ENCODE data around the gene BRINP3.
"Not testable (repeated sequence)": the region's sequence is repeated elsewhere in the genome, so short reads cannot be mapped to it uniquely, and the experiment has no call there.

BRINP3 gene

DNA sequence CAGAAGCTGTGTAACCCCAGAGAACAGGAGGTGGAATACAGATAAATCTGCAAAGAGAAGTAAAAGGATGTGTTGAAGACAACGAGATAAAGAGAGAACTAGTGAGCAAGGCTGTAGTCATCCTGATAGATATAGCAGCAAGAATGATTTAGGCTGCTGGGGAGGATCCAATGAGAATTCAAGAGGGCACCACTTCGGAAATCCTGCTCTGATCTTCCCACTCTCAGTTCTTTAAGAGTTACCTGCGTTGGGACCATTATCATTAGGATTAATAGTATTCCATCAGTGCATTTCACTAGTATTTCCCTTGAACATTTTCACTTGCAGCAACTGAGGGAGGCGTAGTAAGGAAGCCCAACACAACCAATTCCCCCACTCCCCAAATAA, at the start of gene BRINP3:
BRINP3 (minus strand) TSS at position 103 of the 387 bp plus-strand sequence.
- no peak for DNase-seq (ENCODE audit: low read depth in 2 of 2)

DNA sequence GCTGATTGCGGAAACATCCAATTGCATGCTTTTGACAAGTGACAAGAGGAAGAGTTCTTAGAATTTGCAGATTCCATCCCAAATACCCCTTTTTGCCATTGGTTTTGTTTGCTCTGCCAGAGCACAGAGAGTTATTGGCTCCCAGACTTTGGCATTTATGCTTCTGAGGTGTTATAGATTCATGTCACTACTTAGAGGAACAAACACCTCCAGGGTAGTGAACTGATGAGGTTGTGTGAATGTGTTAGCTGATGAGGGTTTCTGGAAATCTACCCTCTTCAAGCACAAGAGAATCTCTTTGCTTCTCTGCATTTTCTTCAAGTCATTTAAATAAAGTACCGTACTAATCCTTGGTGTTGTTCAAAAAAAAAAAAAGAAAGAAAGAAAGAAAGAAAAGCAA, 33.9 kb upstream of the BRINP3 start:
- DNase-seq (ENCODE audit: low read depth in 2 of 2) = no peak

DNA sequence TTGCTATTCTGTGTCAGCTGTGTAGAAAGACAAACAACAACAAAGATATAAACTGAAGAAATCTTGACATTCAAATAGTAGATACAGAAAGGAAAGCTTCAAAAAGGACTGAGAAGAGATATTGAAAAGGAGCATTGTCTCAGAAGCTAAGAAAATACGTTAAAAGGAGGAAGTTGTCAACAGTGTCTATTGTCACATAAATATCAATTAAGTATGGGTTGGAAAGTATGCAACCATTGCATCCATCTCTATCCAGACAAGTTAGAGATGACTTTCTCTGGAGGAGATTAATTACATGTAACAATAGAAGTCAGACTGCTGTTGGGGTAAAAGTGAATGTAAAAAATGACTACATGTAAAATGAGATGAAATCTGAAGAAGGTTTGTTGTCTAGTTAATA, 29.7 kb upstream of the BRINP3 start:
- no peak for DNase-seq (ENCODE audit: low read depth in 2 of 2)

DNA sequence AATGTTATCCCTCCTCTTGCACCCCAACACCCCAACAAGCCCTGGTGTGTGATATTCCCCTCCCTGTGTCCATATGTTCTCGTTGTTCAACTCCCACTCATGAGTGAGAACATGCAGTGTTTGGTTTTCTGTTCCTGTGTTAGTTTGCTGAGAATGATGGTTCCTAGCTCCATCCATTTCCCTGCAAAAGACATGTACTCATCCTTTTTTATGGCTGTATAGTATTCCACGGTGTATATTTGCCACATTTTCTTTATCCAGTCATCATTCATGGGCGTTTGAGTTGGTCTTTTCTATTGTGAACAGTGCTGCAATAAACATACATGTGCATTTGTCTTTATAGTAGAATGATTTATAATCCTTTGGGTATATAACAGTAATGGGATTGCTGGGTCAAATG, 26.9 kb upstream of the BRINP3 start:
- DNase-seq (ENCODE audit: low read depth in 2 of 2) = not testable (repeated sequence)

DNA sequence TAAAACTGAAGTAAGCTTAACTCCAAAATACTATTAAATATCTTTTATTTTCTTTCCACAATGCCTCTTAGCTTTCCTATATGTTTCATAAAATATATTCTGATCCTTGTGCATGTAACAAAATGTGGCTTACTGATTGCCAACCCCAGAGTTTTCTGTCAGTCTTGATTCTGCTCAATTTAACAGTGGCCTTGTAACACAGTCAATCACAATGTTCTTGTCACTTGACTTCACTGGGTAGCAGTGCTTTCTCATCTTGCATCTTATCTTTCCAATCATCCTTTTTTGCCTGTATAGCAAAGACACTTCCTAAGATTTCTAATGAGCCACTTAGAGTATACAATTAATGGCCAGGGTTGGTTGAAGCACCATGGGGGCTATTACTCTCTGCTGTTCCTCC, 19.9 kb upstream of the BRINP3 start:
- DNase-seq (ENCODE audit: low read depth in 2 of 2) = no peak

DNA sequence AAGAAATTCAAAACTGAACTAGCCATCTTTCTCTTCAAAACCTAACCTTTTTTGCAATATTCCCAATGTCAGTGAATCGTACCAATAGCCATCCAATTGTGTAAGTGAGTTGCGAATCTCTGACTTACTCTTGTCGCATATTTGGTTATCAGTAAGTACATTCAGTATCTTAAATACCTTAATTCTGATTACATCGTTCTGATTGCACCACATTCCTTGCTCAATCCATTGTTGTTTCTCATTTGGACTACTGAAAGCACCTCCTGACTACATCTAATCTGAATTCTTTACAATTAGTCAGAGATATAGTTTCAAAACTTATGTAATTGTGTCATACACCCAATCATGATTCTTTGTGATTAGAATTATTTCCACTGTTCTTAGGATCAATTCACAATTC, 16.8 kb upstream of the BRINP3 start:
- DNase-seq (ENCODE audit: low read depth in 2 of 2) = no peak

DNA sequence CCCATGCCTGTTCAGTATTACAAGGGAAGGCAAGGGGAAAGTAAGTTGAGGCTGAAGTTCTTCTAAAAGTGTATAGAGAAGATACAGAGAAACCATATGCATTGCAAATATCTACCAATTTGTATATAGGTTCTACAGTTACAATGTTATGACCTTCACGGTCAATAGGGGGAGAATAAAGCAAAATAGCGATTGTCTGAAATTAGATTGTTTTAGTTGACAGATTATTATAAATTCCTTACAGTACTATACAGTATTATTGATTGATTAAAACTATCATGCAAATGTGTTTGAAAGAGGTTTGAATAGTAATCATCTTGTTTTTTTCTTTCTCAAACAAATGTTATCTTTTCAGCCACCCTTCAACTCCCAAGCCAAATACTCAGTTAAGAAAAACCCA, 13.7 kb upstream of the BRINP3 start:
- no peak for DNase-seq (ENCODE audit: low read depth in 2 of 2)

DNA sequence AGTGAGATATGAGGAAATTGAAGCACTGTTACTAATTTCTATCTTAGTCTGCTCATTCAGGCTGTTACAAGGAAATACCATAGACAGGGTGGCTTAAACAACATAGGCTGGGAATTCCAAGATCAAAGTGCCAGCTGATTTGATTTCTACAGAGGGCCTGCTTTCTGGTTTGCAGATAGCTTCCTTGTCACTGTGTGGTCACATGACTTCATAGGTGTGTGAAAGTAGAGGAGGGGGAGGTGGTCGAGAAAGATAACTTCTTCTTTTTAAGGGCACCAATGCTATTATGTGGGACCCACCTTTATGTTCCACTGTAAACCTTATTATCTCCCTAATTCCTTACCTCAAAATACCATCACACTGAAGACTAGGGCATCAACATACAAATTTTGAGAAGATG, 6.4 kb upstream of the BRINP3 start:
- DNase-seq (ENCODE audit: low read depth in 2 of 2) = no peak

DNA sequence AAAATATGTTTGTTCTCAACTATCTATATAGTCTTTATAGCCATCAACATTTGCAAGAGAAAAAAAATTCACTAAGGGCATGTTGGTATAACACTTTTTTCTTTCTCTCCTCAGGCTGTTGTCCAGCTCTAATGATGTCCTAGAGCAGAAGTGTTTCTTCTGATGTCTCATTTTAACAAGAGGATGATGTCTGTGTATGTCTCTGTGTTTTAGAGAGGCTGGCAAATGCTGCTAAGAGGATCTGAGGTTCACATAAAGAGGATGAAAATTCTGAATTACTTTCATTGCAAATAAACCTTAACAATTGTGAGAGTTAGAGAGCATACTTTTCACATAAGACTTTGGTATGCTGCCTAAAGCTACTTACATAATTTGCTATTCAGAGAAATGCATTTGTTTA, 2.6 kb upstream of the BRINP3 start:
- no peak for DNase-seq (ENCODE audit: low read depth in 2 of 2)

DNA sequence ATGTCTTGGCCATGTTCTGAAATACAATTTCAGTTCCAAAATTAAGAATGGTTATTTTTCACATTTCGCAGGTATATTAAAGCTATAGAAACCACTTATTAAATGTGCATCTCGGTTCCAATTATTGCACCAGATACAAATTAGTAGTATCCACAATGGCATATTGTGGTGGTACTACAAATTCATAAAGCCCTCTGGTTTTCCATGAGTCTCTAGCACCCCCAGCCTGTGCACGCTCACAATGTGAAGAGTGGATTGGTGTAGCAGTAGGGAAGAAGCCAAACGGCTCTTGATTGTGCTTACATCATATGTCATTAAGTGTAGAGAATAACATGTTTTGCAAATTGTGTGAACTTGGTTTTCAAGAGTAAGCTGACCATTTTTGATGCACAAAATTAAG, 1.9 kb upstream of the BRINP3 start:
- no peak for DNase-seq (ENCODE audit: low read depth in 2 of 2)

DNA sequence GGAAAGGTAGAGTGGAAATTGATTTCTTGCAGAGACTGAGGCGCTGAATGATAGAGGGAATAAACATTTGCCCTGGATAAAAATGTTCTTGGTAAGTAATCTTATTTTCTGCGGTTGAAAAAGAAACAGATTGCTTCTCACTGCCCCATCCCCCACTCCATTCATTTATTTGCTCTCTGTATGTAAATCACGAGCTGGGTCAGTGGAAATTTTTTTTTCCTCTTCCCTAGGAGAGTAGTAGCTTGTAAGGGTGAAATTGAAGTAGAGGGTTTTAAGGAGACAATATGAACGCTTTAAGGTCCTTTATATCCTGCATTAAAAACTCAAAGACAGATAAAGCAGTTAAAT, 1.4 kb upstream of the BRINP3 start:
- DNase-seq (ENCODE audit: low read depth in 2 of 2) = no peak

DNA sequence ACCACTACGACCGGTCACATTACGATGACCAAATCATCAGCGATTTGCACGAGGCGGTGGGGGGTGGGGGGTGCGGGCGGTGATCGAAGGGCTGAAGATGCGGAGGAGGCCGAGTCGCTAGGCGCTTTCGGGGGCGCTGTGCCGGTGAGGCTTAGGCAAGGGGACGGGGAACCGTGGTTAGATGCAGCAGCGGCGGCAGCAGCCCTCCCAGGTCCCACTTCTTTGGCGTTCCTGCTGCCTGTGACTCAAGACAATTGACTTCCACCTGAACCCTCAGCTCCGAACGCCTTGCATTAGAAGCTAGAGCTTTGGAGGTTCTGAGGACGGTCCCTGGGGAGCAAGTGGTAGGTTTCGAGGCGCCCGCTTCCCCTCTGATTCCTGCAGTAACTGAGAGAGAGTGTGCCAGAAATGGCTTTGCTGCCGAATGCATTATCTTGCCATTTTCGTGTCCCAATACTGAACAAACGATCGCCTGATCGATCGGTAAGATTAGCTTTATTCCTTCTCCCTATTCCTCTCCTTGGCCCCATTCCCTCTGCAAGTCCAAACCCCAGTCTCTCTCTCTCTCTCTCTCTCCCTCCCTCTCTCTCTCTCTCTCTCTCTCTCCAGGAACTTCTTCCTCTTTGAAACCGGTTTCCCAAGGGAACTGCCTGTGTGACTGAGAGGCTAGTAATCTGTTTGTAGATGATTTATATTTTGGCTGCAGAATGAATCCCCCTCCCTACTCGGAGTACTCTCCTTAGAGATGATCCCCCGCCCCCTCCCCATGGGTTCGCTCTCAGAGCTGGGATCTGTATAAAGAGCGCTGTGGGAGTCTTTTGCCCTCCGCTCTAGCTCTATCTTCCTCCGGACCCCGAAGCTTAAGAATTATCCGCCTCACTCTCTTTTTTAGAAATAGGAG, 735 bp upstream of the BRINP3 start:
- no peak for DNase-seq (ENCODE audit: low read depth in 2 of 2)

DNA sequence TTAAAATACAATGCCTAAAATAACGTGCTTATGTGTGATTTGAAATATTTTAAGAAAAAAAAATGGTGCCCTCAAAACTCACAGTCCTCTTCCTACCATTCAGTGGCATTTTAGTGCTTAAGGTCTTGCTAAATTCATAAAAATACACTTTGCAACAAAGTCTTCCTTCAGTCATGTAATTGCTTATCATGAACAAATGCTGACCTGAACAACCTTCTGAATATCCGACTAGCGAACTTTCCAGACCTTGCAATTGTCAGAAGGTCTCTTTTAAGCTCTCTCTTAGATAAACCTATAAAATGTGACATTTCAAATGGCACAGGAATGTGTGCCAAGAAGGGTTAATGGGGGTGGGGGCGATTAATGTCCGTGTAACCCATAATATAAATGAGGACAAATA, 858 bp downstream of the BRINP3 start:
- no peak for DNase-seq (ENCODE audit: low read depth in 2 of 2)

DNA sequence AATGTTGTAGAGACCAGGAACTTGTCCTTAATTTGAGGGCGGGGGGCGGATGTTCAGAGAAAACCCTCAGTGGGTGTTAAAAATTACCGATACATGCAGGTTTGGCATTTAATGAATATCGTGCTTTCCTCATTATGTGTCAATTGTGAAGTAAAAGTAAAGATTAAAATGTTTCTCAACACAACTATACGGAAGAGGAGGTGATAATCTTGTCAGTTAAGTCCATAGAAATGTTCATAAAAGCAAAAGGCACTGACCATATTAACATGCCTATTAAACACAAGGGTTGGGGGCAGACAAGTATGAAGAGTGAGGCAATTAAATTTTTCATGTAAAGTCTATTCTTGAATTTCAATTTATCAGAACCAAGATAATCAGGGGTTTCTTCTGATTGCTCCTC, 1.3 kb downstream of the BRINP3 start:
- DNase-seq (ENCODE audit: low read depth in 2 of 2) = no peak

DNA sequence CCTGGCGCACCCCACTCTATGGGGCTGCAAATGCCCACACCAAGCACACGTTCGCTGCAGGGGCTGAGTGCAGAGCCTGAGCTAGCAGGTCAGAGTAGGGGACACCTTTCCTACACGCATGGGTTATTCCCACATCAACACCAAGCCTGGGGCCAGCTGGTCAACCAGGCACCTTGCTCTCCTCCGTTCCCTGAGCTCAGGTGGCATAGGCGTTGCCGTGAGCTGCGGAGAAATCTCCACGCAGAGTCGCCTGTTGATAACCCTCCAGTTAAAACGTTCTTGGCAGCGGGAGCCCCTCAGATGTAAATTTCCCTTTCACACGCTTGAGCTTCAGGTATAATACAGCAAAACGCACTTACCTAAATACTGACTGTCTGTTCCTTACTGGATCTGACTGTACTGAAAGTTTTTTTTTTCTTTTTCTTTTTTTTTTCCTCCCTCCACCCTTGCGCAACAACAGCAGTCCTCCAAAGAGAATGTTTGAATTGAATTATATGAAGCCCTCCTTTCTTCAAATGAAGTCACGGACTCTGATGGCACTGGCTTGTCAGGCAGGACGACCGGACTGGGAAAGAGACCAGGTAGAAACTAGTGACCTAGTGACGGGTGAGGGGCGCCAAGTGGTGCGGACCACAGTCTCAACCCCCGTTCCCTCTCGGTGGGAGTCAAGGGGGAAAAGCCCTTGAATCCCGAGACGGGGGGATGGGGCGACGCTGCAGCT, 2.1 kb downstream of the BRINP3 start:
- DNase-seq (ENCODE audit: low read depth in 2 of 2) = no peak

DNA sequence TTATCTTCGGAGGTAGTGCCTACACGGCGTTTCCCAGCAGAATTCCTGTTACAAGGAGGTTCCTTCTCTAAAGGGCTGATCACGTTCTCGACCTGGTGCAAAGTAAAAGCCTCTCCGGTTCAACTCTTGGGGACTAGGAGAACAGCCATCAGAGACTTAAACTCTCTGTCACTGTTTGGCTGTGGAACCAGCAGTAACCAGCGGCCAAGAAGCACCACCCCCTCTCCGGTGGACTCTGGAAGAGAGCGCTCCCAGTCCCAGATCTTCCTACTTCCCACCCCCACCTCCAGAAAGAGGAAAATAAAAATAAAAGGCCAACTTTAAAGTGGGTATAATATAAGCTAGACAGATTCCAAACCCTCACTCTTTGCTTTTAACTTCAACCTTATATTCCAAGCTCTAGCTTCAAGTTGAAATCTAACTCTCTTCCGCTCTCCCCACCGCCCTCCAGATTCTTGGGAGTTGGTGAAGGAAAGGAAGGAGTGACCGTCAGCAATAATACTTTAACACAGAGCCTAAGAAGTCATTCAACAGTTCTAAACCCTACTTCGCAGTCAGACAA, 2.9 kb downstream of the BRINP3 start:
- no peak for DNase-seq (ENCODE audit: low read depth in 2 of 2)

DNA sequence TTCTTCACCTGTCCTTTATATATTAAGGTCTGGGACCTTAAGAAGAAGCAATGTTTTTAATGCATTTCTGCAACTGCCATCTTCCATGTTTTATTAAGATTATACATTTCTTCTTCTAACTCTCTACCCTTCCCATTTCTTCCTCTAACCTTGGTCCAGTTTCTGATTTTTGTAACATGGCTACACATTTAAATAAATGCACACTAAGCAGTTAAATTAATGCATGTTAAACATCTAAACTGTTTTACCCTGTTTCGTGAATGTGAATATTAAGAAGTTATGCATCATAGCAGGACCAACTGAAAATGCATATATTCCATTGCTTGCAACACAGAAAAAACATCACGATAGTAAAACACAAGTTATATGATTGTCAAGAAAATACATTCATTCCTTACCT, 3.7 kb downstream of the BRINP3 start:
- no peak for DNase-seq (ENCODE audit: low read depth in 2 of 2)

DNA sequence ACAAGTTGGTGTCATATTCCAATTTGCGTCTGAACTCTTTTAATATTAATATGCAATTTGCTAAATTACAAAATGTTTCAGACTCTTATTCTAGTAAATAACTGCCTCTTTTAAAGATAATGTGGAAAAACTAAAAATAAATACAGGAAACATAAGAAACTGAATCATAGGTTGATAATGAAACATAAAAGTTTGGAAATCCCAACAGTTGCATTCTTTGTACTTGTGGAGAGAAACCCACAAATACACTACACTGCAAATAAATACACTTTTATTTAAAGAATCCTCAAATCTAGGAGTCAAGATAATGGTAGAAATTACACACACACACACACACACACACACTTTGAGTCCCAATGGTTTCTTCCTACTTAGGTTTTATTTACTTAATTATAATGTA, 5.2 kb downstream of the BRINP3 start:
- DNase-seq (ENCODE audit: low read depth in 2 of 2) = no peak

DNA sequence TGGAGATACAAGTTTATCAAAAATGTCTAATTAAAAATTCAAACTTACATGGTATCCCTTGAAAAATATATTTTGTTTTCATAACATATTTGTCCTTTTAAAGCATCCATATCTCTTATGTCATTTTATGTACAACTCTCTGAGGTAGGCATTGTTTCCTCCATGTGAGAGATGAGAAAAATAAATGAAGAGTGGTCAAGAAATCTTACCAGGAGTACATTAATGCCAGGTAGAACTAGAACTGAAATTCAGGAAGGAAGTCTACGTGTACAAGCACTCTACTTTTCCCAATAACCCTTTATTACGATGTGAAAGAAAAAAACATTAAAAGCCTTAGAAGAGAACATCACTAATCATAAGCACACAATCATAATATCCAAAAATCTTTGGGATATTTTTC, 5.6 kb downstream of the BRINP3 start:
- no peak for DNase-seq (ENCODE audit: low read depth in 2 of 2)

DNA sequence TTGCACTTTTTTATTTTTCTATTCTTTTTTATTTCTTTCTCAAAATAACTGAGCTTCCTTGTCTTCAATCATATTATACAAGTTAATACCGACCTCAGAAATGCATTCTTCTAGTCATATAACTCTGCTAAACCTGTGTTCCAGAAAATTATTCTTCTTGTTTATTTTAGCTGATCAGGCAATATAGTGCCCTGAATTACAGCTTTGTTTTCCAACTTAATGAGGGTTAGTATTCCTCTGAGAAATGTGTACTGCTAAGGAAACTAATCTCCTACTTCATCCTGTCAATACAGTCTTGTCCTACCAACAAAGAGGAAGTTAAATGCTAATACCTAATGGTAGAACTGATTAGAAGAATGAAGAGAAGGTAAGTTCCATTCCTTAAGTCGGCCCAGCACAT, 13.0 kb downstream of the BRINP3 start:
- DNase-seq (ENCODE audit: low read depth in 2 of 2) = no peak

DNA sequence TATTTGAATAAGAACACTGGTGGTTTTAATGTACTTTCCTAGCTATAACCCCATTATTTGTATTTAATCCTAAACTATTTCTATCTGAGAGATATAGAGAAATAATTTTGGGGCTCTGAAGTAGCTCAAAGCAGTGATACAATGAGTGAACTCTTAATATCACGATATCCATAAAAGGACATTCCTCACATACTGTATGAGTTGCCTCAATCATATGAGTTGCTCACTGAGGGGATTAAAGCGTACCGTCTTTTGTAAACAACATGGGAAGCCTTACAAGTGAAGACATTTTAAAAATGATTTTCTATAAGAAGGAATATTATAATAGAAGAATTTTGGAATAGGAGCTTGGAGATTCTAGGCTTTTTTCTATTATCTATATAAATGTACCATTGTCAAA, 21.5 kb downstream of the BRINP3 start:
- no peak for DNase-seq (ENCODE audit: low read depth in 2 of 2)

DNA sequence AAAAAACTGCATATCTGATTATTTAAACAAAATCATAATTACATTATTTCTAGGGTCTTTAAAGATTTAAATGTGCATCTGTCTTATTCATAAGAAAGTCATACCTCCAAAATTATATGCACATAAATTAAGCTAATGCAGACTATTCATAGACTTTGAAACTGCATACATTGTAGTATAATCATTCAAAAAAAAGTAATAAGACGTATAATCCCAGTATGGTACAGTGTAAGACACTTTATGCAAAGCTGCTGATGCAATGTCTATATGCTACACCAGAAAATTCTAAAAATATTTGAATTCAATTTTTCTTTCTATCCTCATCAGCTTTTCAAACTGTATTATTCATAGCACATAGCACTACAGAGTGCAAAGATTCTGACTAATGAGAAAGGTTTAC, 22.0 kb downstream of the BRINP3 start:
- DNase-seq (ENCODE audit: low read depth in 2 of 2) = no peak

DNA sequence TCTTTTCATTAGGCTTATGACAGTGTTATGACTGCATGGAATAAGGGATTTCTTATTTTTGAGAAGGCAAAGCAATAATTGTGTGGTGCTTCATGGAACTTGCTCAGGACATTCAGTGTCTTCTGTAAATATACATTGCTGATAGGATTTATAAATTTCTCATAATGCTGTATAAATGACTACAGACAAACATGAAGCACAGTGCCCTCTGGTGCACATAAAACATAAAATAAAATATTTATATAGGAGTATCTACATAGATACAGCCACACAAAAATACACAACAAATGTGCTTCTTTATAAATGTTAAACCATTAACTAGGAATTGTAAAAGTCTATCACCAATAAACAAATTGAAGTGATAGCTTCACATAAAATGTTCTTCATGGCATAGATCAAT, 24.1 kb downstream of the BRINP3 start:
- no peak for DNase-seq (ENCODE audit: low read depth in 2 of 2)
